HepG2 (cell line): ENCODE results near the gene TBX3. TPM values are rescaled to one million over a fixed set of nuclear protein-coding genes. Genes with fewer than 3 reads are reported as not detected.

Source experiments
- KMT2A ChIP-seq: sonication (generic); formaldehyde crosslinking; IDR thresholded peaks from 2 replicates; pipeline ENCODE4 v1.4.0; 2020; ENCODE audit warnings: missing genetic modification reagents
- MTA3 ChIP-seq: sonication (generic); formaldehyde crosslinking; IDR thresholded peaks from 2 replicates; pipeline ENCODE4 v1.4.0; 2020; ENCODE audit warnings: missing genetic modification reagents
- POLR2AphosphoS2 ChIP-seq: IDR thresholded peaks from 2 replicates; pipeline ENCODE4 v1.6.1; 2011; ENCODE audit warnings: low read depth, low read length, improper control_type of control experiment
- SMARCE1 ChIP-seq: fragments of 450-650 bp; IDR thresholded peaks from 2 replicates; pipeline ENCODE4 v1.6.1; 2017; ENCODE audit warnings: borderline replicate concordance
- SOX6 ChIP-seq, 2 experiments: fragments of 450-650 bp in 1 of 2; sonication (generic) in 1 of 2; formaldehyde crosslinking in 1 of 2; IDR thresholded peaks; 2 replicates each; pipeline versions ENCODE4 v1.4.0 to v1.6.1; 2017 to 2020; ENCODE audit warnings: antibody characterized with exemption in 1 of 2, mild to moderate bottlenecking in 1 of 2, missing genetic modification reagents in 1 of 2
- ZNF12 ChIP-seq: sonication (generic); formaldehyde crosslinking; IDR thresholded peaks from 2 replicates; pipeline ENCODE4 v1.5.0; 2020; ENCODE audit warnings: missing genetic modification reagents
- ZNF496 ChIP-seq: sonication (generic); formaldehyde crosslinking; IDR thresholded peaks from 2 replicates; pipeline ENCODE4 v1.8.1; 2023; ENCODE audit warnings: mild to moderate bottlenecking, moderate library complexity, missing genetic modification reagents; ENCODE audit not compliant: insufficient replicate concordance
- ZNF543 ChIP-seq: sonication (generic); formaldehyde crosslinking; IDR thresholded peaks from 2 replicates; pipeline ENCODE4 v1.4.0; 2020; ENCODE audit warnings: mild to moderate bottlenecking, missing genetic modification reagents
- ZNF570 ChIP-seq: sonication (generic); formaldehyde crosslinking; IDR thresholded peaks from 2 replicates; pipeline ENCODE4 v1.4.0; 2020; ENCODE audit warnings: mild to moderate bottlenecking, missing genetic modification reagents, borderline replicate concordance
- ZNF598 ChIP-seq: sonication (generic); formaldehyde crosslinking; IDR thresholded peaks from 2 replicates; pipeline ENCODE4 v1.5.1; 2020; ENCODE audit warnings: mild to moderate bottlenecking, missing genetic modification reagents, borderline replicate concordance
- polyA plus RNA-seq, 8 experiments: library from polyadenylated mRNA; depleted of rRNA in 3 of 8; stranded (reverse) in 7 of 8; unstranded in 1 of 8; fragments of >200 nt; fragmentation: Illumina TruSeq in 4 of 8; extraction: Trizol in 4 of 8; gene quantifications; 2 replicates each; pipeline versions ENCODE4 v1.2.1 to v1.2.3, GENCODE V29; 2011 to 2016; ENCODE audit warnings: low read depth in 4 of 8, missing spikeins in 1 of 8, mixed read lengths in 1 of 8; ENCODE audit not compliant: insufficient read depth in 1 of 8
- total RNA-seq, 5 experiments: library from RNA; depleted of rRNA; stranded (reverse); fragments of >200 nt; fragmentation: Illumina TruSeq; extraction: Trizol; gene quantifications; 2 replicates each; pipeline ENCODE4 v1.2.3, GENCODE V29; 2016; ENCODE audit warnings: low read depth in 1 of 5
- TF ChIP-seq, protein P1 (sequence below): sonication (generic); formaldehyde crosslinking; IDR thresholded peaks from 2 replicates; pipeline ENCODE4 v1.4.0; 2020; ENCODE audit warnings: low read depth, mild to moderate bottlenecking, missing genetic modification reagents
- TF ChIP-seq, protein P2 (sequence below): sonication (generic); formaldehyde crosslinking; IDR thresholded peaks from 2 replicates; pipeline ENCODE4 v1.5.0; 2020; ENCODE audit warnings: mild to moderate bottlenecking, missing genetic modification reagents, moderate library complexity

Gene TBX3
- total and polyA plus RNA-seq, 2 of the 13 experiments (the other 11 are each of a cell fraction or from before 2014, with no cell fraction given), result 27.1 to 42.4 TPM

DNA sequence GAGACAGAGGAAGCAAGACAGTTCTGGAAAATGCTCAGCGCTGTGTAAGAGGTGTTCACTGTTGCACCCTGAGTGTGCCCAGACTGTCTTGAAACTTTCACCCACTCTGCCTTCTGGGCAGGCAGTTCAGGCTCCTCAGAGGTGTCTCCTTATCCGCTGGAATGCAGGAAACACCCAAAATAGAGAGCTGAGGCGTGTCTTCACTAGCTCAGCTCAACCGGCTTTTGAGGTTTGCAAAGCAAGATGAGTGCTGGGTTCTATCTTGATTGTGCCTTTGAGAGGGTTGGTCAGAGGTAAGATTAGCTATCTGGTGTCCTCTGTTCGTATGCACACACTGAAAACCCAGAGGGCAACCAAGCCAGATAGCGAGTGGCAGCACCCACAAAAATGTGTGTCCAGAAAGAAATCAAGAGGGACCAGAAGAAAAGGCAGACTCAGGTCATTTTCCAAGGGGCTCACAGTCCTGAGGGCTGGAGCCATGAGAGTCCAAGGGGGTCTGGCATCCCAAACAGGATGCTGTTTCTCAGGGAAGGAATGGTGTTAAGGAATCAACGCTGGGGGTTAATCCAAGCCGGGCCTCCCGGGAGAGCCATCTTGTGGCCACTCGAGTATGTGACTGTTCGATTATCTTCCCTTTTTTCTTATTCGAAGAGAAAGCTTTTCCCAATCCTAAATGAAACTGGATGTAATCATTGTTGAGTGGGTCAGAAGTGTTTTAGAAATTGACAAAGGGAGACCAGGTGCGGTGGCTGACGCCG is 47.1 kb downstream of the TBX3 start (continued):
- no peak for TF ChIP-seq POLR2AphosphoS2
- no peak for TF ChIP-seq MTA3 (CRISPR knock-in tag)
- TF ChIP-seq ZNF12 (CRISPR knock-in tag), result no peak
- TF ChIP-seq ZNF570 (CRISPR knock-in tag), result no peak
- TF ChIP-seq ZNF543 (CRISPR knock-in tag), result no peak
- TF ChIP-seq ZNF598 (CRISPR knock-in tag), result no peak
- TF ChIP-seq KMT2A (CRISPR knock-in tag), result no peak
- no peak for TF ChIP-seq SMARCE1
- TF ChIP-seq, protein P1, sequence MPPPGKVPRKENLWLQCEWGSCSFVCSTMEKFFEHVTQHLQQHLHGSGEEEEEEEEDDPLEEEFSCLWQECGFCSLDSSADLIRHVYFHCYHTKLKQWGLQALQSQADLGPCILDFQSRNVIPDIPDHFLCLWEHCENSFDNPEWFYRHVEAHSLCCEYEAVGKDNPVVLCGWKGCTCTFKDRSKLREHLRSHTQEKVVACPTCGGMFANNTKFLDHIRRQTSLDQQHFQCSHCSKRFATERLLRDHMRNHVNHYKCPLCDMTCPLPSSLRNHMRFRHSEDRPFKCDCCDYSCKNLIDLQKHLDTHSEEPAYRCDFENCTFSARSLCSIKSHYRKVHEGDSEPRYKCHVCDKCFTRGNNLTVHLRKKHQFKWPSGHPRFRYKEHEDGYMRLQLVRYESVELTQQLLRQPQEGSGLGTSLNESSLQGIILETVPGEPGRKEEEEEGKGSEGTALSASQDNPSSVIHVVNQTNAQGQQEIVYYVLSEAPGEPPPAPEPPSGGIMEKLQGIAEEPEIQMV (CRISPR knock-in tag), result no peak
- TF ChIP-seq, protein P2, sequence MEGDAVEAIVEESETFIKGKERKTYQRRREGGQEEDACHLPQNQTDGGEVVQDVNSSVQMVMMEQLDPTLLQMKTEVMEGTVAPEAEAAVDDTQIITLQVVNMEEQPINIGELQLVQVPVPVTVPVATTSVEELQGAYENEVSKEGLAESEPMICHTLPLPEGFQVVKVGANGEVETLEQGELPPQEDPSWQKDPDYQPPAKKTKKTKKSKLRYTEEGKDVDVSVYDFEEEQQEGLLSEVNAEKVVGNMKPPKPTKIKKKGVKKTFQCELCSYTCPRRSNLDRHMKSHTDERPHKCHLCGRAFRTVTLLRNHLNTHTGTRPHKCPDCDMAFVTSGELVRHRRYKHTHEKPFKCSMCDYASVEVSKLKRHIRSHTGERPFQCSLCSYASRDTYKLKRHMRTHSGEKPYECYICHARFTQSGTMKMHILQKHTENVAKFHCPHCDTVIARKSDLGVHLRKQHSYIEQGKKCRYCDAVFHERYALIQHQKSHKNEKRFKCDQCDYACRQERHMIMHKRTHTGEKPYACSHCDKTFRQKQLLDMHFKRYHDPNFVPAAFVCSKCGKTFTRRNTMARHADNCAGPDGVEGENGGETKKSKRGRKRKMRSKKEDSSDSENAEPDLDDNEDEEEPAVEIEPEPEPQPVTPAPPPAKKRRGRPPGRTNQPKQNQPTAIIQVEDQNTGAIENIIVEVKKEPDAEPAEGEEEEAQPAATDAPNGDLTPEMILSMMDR (CRISPR knock-in tag), result peak; percentile 50
- no peak for TF ChIP-seq ZNF496 (CRISPR knock-in tag)
- TF ChIP-seq SOX6 (IDR thresholded peaks at IDR 0.05), result no peak
- 0 out of 2 replicates have a peak, but pooled peaks have one; percentile 7 for TF ChIP-seq SOX6 (CRISPR knock-in tag; IDR thresholded peaks at IDR 0.05)
